Measurements from ENCODE around the gene VIP. TPM values are rescaled to one million over a fixed set of nuclear protein-coding genes. Genes with fewer than 3 reads are reported as not detected.

Gene VIP
- polyA plus RNA-seq, 1 experiment: not detected

DNA sequence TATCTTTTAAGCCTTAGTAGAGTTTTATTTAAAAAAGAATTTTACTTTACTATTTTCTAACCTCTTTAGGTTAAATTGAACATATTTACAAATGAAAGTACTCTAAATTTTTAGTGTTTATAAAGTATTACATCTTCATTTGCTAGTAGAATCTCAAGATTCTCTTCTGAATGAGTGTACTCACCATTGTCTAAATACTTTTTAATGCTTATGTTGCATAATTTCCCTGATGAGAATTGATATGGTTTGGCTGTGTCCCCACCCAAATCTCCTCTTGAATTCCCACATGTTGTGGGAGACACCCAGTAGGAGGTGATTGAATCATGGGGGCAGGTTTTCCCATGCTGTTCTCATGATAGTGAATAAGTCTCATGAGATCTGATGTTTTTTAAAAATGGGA lies 53.6 kb downstream of the VIP start:
- Histone ChIP-seq H3K27me3 (ENCODE audit: control insufficient read depth, insufficient read depth, low read length) (no peaks in the 10 kb centered on the region), H3K4me3 (ENCODE audit: low read depth, low read length) (no peak overlapping the region), H3K36me3 (ENCODE audit: control insufficient read depth, insufficient read depth, low read length) (no peaks in the 10 kb centered on the region)
- TF ChIP-seq CTCF (IDR thresholded peaks at IDR 0.05; ENCODE audit: insufficient read depth, low read depth, low read length): no peak
- POLR2A ChIA-PET: no interaction called here
- CTCF ChIA-PET: no interaction called here
- no peak for DNase-seq (ENCODE audit: low read depth)

Other genes with a start within 250 kb of the VIP start
- 42.6 and 44.2 TPM in 2 replicates for gene SYNE1, start 113.4 kb upstream of the VIP start, polyA plus RNA-seq (2011; rRNA removed)
- gene MYCT1, start 52.9 kb upstream of the VIP start, polyA plus RNA-seq (2011; rRNA removed): 0.02 and 0.04 TPM in 2 replicates
- 4.8 and 9.7 TPM in 2 replicates for gene FBXO5, start 232.2 kb downstream of the VIP start, polyA plus RNA-seq (2011; rRNA removed)